ENCODE data around the gene ULK2.

ULK2 gene

GRCh38 chr17:19755821-19756510 is 111.8 kb downstream of the ULK2 start:
- Histone ChIP-seq H3K36me3 (ENCODE audit: control insufficient read depth, insufficient read depth, low read length) (no peaks in the 10 kb centered on the region), H3K9me3 (ENCODE audit: control insufficient read depth, insufficient read depth, low read length) (no peaks in the 10 kb centered on the region), H3K4me3 (ENCODE audit: low read depth, low read length) (no peak overlapping the region), H3K9ac (ENCODE audit: low read depth, low read length) (no peak overlapping the region), H3K27me3 (ENCODE audit: control insufficient read depth, insufficient read depth, low read length) (no peaks in the 10 kb centered on the region), H3K27ac (ENCODE audit: low read depth, low read length) (no peak overlapping the region), H3K4me1 (ENCODE audit: control insufficient read depth, insufficient read depth, low read length) (no peaks in the 10 kb centered on the region)

- no peak overlapping the region for H3K4me3 ChIP-seq (ENCODE audit: low read depth, low read length)
- H3K9ac ChIP-seq (ENCODE audit: low read depth, low read length), result no peak overlapping the region
- H3K27ac ChIP-seq (ENCODE audit: low read depth, low read length), result no peak overlapping the region
- H3K4me1 ChIP-seq (ENCODE audit: control insufficient read depth, insufficient read depth, low read length), result no peaks in the 10 kb centered on the region
- H3K9me3 ChIP-seq (ENCODE audit: control insufficient read depth, insufficient read depth, low read length), result no peaks in the 10 kb centered on the region
- no peaks in the 10 kb centered on the region for H3K36me3 ChIP-seq (ENCODE audit: control insufficient read depth, insufficient read depth, low read length)
- no peaks in the 10 kb centered on the region for H3K27me3 ChIP-seq (ENCODE audit: control insufficient read depth, insufficient read depth, low read length)
Measured at GRCh38 chr17:19755392-19755791, 112.3 kb downstream of the ULK2 start.

GRCh38 chr17:19753661-19754463 is 113.9 kb downstream of the ULK2 start:
- Histone ChIP-seq H3K36me3 (ENCODE audit: control insufficient read depth, insufficient read depth, low read length) (no peaks in the 10 kb centered on the region), H3K27me3 (ENCODE audit: control insufficient read depth, insufficient read depth, low read length) (no peaks in the 10 kb centered on the region), H3K4me1 (ENCODE audit: control insufficient read depth, insufficient read depth, low read length) (no peaks in the 10 kb centered on the region), H3K9me3 (ENCODE audit: control insufficient read depth, insufficient read depth, low read length) (no peaks in the 10 kb centered on the region), H3K27ac (ENCODE audit: low read depth, low read length) (no peak overlapping the region), H3K9ac (ENCODE audit: low read depth, low read length) (no peak overlapping the region), H3K4me3 (ENCODE audit: low read depth, low read length) (no peak overlapping the region)

- Histone ChIP-seq H3K9ac (ENCODE audit: low read depth, low read length) (no peak overlapping the region), H3K27me3 (ENCODE audit: control insufficient read depth, insufficient read depth, low read length) (no peaks in the 10 kb centered on the region), H3K4me1 (ENCODE audit: control insufficient read depth, insufficient read depth, low read length) (no peaks in the 10 kb centered on the region), H3K4me3 (ENCODE audit: low read depth, low read length) (no peak overlapping the region), H3K36me3 (ENCODE audit: control insufficient read depth, insufficient read depth, low read length) (no peaks in the 10 kb centered on the region), H3K27ac (ENCODE audit: low read depth, low read length) (no peak overlapping the region), H3K9me3 (ENCODE audit: control insufficient read depth, insufficient read depth, low read length) (no peaks in the 10 kb centered on the region)
Measured at GRCh38 chr17:19753051-19753509, 114.7 kb downstream of the ULK2 start.

GRCh38 chr17:19752216-19753050 is 115.3 kb downstream of the ULK2 start:
- no peaks in the 10 kb centered on the region for H3K27me3 ChIP-seq (ENCODE audit: control insufficient read depth, insufficient read depth, low read length)
- H3K4me1 ChIP-seq (ENCODE audit: control insufficient read depth, insufficient read depth, low read length), result no peaks in the 10 kb centered on the region
- no peak overlapping the region for H3K4me3 ChIP-seq (ENCODE audit: low read depth, low read length)
- H3K27ac ChIP-seq (ENCODE audit: low read depth, low read length), result no peak overlapping the region
- H3K9ac ChIP-seq (ENCODE audit: low read depth, low read length), result no peak overlapping the region
- no peaks in the 10 kb centered on the region for H3K36me3 ChIP-seq (ENCODE audit: control insufficient read depth, insufficient read depth, low read length)
- H3K9me3 ChIP-seq (ENCODE audit: control insufficient read depth, insufficient read depth, low read length), result no peaks in the 10 kb centered on the region

GRCh38 chr17:19750835-19751234 is 116.9 kb downstream of the ULK2 start:
- H3K27me3 ChIP-seq (ENCODE audit: control insufficient read depth, insufficient read depth, low read length), result peaks cover 1% of the 10 kb centered on the region; the same call in 1 of the 2 replicates
- H3K4me1 ChIP-seq (ENCODE audit: control insufficient read depth, insufficient read depth, low read length), result no peaks in the 10 kb centered on the region
- H3K4me3 ChIP-seq (ENCODE audit: low read depth, low read length), result no peak overlapping the region

GRCh38 chr17:19750020-19750572 is 117.6 kb downstream of the ULK2 start:
- H3K27ac ChIP-seq (ENCODE audit: low read depth, low read length), result no peak overlapping the region
- no peaks in the 10 kb centered on the region for H3K36me3 ChIP-seq (ENCODE audit: control insufficient read depth, insufficient read depth, low read length)
- no peaks in the 10 kb centered on the region for H3K9me3 ChIP-seq (ENCODE audit: control insufficient read depth, insufficient read depth, low read length)
- no peak overlapping the region for H3K9ac ChIP-seq (ENCODE audit: low read depth, low read length)
- no peak overlapping the region for H3K4me3 ChIP-seq (ENCODE audit: low read depth, low read length)
- H3K4me1 ChIP-seq (ENCODE audit: control insufficient read depth, insufficient read depth, low read length), result no peaks in the 10 kb centered on the region; the same call in 1 of the 2 replicates
- peaks cover 7% of the 10 kb centered on the region; the same call in 1 of the 2 replicates for H3K27me3 ChIP-seq (ENCODE audit: control insufficient read depth, insufficient read depth, low read length)

More at GRCh38 chr17:19750835-19751234, 116.9 kb downstream of the ULK2 start:
- Histone ChIP-seq H3K36me3 (ENCODE audit: control insufficient read depth, insufficient read depth, low read length) (no peaks in the 10 kb centered on the region), H3K27ac (ENCODE audit: low read depth, low read length) (no peak overlapping the region), H3K9me3 (ENCODE audit: control insufficient read depth, insufficient read depth, low read length) (no peaks in the 10 kb centered on the region), H3K9ac (ENCODE audit: low read depth, low read length) (no peak overlapping the region)

GRCh38 chr17:19748807-19749193 is 118.9 kb downstream of the ULK2 start:
- Histone ChIP-seq H3K4me3 (ENCODE audit: low read depth, low read length) (no peak overlapping the region), H3K36me3 (ENCODE audit: control insufficient read depth, insufficient read depth, low read length) (no peaks in the 10 kb centered on the region), H3K9ac (ENCODE audit: low read depth, low read length) (no peak overlapping the region), H3K4me1 (ENCODE audit: control insufficient read depth, insufficient read depth, low read length) (peaks cover 2% of the 10 kb centered on the region; the same call in 1 of the 2 replicates), H3K27ac (ENCODE audit: low read depth, low read length) (no peak overlapping the region), H3K9me3 (ENCODE audit: control insufficient read depth, insufficient read depth, low read length) (no peaks in the 10 kb centered on the region), H3K27me3 (ENCODE audit: control insufficient read depth, insufficient read depth, low read length) (peaks cover 7% of the 10 kb centered on the region; the same call in 1 of the 2 replicates)

GRCh38 chr17:19747829-19748806 is 119.6 kb downstream of the ULK2 start, which contains the start of gene ALDH3A1:
TSS of gene ALDH3A1 (minus strand) at chr17:19748298. CDS start at chr17:19745129, 3,169 bp downstream.
- H3K27ac ChIP-seq (ENCODE audit: low read depth, low read length), result no peak within 1 kb of the TSS

More at GRCh38 chr17:19747829-19748806, 119.6 kb downstream of the ULK2 start, which contains the start of gene ALDH3A1:
- Histone ChIP-seq H3K27me3 (ENCODE audit: control insufficient read depth, insufficient read depth, low read length) (peaks cover 7% of the 10 kb centered on the region; the same call in 1 of the 2 replicates), H3K9me3 (ENCODE audit: control insufficient read depth, insufficient read depth, low read length) (no peaks in the 10 kb centered on the region), H3K4me1 (ENCODE audit: control insufficient read depth, insufficient read depth, low read length) (peaks cover 2% of the 10 kb centered on the region; the same call in 1 of the 2 replicates), H3K9ac (ENCODE audit: low read depth, low read length) (no peak within 1 kb of the TSS), H3K4me3 (ENCODE audit: low read depth, low read length) (no peak within 1 kb of the TSS), H3K36me3 (ENCODE audit: control insufficient read depth, insufficient read depth, low read length) (no peaks in the 10 kb centered on the region)

All from HUES48 (cell line).